Measurements from ENCODE around the gene GPSM3. TPM values are rescaled to one million over a fixed set of nuclear protein-coding genes. Genes with fewer than 3 reads are reported as not detected.
A peak's percentile ranks its signal among the peaks of the same experiment; 100 is the strongest.
"Not testable (repeated sequence)": the region's sequence is repeated elsewhere in the genome, so short reads cannot be mapped to it uniquely, and the experiment has no call there.

Gene GPSM3
- total RNA-seq, 1 donor from 2014 or later = 6.9 TPM

- intact Hi-C loops (cut with DNase I) = loop anchor here (1.0 to 2.0 kb wide), 2 partner anchors 22 to 41 kb away; partner anchors contain the start of gene AGPAT1
Observed at GRCh38 chr6:32154514-32155161, 37.8 kb downstream of the GPSM3 start.

DNA sequence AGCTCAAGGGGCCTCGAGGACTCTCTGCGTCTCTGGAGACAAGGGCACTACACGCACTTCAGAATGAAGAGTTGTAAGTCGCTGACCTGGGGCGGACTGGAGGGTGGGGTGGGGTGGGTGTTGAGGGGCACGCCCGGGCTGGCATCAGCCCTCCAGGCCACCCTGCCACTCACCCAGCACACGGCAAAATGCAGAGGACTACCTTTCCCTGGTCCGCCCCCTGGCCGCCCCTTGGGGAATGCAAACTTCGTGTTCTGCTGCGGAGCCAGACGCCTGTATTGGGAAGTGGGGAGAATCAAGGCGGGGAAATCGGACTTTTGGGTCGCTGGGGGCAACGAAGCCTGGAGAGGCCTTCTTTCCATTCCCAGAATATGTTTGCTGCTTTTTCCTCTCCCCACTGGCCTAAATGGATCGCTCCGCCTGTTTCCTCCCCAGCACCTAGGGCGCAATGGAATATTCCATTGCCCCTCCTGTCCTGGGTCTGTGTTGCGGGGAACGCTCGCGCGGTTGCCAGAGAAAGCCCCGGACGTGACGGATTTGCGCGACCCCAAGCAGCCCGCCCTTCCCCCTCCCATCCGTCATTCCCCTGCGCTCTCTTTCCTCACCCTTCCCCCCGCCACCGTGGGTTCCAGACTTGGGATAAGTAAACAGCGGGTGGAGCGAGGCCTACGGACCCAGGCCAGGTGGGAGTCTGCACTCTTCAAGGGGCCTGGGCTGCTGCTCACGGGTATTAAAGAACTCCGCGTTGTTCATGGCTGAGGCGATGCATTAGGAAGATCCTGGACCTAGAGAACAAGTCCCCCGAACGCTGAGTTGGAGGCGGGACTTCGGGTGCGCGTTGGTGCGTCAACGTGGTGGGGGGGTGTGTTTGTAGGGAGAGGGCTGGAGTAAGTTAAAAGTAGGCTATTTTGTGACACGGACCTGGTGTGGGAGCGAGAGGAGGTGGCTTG, 38.6 kb downstream of the GPSM3 start, which contains the start of gene PPT2:
PPT2 (plus strand) TSS at position 578 of the 950 bp plus-strand sequence. CDS start 454 bp downstream, outside the sequence.
- peak; percentile 91 for DNase-seq (ENCODE audit: low spot score)
- intact Hi-C loops (cut with DNase I) = loop anchor here (1.0 to 2.0 kb wide), 3 partner anchors 23 to 41 kb away; partner anchors contain the start of gene AGPAT1

More at GRCh38 chr6:32154514-32155161, 37.8 kb downstream of the GPSM3 start:
- DNase-seq (ENCODE audit: low spot score) = no peak

DNA sequence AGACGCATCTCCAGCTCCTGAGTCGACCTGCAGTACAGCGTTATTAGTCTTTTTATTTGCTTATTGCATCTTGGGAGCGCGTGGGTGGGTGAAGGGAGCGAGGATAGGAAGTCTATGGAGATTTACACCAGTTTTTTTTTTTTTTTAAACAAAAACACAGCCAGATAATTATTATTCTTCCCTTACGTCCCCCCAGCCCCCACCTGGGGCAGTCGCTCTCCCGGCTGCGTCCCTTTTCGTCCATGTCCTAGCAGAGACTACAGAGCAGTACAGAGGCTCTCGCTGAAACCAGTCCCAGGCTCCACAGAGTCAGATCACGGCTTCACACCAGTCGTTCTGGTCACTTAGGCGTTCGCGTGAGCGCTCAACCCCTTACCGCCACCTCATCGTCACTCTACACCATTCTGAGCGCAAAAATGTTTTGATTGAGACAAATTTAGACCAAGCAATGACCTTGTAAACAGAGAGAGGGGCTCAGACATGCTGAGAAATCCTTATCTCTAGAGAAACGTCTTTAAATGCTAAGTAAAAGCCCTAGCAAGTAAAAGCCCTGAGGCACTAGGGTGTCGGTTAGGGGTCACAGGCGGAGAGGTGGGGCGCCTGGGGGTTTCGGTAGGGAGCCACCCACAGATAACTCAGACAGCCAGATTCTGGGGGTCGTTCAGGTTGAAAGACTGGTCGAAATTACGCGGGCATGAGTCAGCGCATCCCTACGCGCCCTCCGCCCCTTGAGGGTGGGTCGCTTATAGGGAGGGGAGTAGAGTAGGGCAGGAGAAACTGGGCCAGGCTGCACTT, 39.5 kb downstream of the GPSM3 start:
- intact Hi-C loops (cut with DNase I) = loop anchor here (2.0 kb wide), 1 partner anchor 26 kb away; no protein-coding TSS in a partner anchor
- no peak for DNase-seq (ENCODE audit: low spot score)

DNA sequence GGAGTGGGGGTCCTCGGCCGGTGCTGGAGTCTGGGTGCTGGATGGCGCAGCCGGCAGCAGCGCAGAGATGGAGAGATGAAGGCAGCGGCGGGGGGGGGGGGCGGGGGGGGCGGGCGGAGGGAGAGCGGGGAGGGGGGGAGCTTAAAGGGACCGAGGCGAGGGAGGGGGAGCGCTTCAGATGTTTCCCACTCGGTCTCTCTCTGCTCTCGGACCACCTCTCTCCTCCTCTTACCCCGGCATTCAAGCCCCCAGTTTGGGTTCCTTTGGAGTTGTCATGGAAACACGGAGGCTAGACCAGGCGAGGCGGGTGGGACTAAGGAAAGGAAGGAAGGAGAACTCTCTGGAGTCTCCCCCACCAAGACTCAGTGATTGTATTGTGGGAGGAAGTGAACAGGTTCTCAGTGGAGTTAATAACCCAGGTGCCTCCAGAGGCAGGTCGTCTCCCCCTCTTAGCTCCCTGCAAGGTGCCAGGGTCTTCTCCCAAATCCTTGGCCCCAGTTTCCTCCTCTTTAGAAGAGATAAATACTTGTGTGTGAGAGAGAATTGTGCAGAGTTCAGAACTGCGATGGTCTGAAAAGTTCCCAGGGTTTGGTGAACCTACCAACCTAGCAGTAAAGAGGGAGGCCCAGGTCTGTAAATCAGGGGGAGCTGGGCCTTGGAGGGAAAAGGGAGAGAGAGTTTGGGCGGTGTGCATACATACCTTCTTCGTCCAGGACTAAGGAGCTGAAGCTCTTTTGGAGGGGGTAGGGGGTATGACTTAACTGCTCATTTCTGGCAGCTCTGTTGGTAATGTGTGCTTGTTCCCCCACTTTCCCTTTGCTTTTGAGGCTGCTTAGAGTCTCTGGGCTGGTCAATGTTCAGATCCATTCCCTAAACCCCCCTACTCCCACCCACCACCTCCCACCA, 40.3 kb downstream of the GPSM3 start, which contains the start of gene PRRT1:
PRRT1 (minus strand) TSS at position 77 of the 906 bp plus-strand sequence. CDS start 112 bp downstream, outside the sequence.
- intact Hi-C loops (cut with DNase I) = loop anchor here (2.0 kb wide), 1 partner anchor 25 kb away; no protein-coding TSS in a partner anchor
- no peak for DNase-seq (ENCODE audit: low spot score)

- intact Hi-C loops (cut with DNase I) = no loop called here
Observed at GRCh38 chr6:32151181-32151862, 41.1 kb downstream of the GPSM3 start.

GRCh38 chr6:32149932-32150870, 42.2 kb downstream of the GPSM3 start:
- intact Hi-C loops (cut with DNase I) = no loop called here
- no peak for DNase-seq (ENCODE audit: low spot score)

More at GRCh38 chr6:32151181-32151862, 41.1 kb downstream of the GPSM3 start:
- DNase-seq (ENCODE audit: low spot score) = no peak

DNA sequence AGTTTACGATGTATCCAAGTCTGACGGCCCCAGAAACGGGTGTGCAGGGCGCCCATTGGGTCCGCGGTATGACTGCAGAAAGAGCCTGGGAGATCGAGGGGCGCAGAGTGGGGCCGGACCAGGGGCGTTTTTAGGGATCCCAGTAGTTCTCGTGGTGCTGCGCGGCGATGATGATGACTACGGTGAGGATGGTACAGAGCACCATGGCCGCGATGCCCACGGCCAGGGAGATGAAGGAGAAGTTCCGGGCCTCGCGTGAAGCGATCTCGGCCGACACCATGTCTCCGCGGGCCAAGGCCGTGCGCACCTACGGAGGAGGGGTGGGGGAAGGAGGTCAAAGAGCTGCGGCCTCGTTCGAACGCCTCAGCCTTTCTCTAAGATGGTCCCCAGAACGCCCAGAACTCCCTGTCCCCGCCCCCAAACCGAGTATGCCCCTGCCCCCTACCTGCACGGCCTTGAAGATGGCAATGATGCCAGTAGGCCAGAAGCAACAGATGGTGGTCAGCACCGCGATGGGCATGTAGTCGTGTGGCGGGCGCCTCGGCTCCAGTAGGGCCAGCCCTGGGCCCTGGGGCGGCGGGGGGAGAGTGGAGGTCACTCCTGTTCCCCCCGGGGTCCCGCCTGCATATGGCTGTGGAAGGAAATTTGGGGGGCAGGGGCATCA, 43.2 kb downstream of the GPSM3 start:
- no peak for DNase-seq (ENCODE audit: low spot score)
- intact Hi-C loops (cut with DNase I) = no loop called here

- no peak for DNase-seq (ENCODE audit: low spot score)
- intact Hi-C loops (cut with DNase I) = no loop called here
Observed at GRCh38 chr6:32148289-32149091, 44.0 kb downstream of the GPSM3 start.

- intact Hi-C loops (cut with DNase I) = no loop called here
- no peak for DNase-seq (ENCODE audit: low spot score)
Observed at GRCh38 chr6:32147401-32148132, 44.9 kb downstream of the GPSM3 start.

- no peak for DNase-seq (ENCODE audit: low spot score)
- intact Hi-C loops (cut with DNase I) = no loop called here
Observed at GRCh38 chr6:32146687-32147086, 45.8 kb downstream of the GPSM3 start.

GRCh38 chr6:32146287-32146686, 46.2 kb downstream of the GPSM3 start:
- intact Hi-C loops (cut with DNase I) = no loop called here
- no peak for DNase-seq (ENCODE audit: low spot score)

DNA sequence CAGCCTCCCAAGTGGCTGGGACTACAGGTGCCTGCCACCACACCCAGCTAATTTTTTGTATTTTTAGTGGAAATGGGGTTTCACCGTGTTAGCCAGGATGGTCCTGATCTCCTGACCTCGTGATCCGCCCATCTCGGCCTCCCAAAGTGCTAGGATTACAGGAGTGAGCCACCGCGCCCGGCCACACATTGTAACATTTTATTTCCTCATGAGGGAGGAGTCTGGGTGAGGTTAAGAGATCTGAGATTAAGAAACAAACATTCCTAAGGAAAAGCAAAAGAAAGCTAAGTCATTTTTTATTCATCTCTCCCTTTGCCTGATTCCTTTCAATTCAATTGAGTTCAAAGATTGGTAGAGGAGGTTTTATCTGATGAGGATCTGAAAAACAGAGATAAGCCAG, 48.2 kb downstream of the GPSM3 start:
- DNase-seq (ENCODE audit: low spot score); intact Hi-C loops (cut with DNase I): not testable (repeated sequence)
